OCI-LY7 (cell line): ENCODE results near the gene COL20A1.

Experiments
- CTCF ChIP-seq: fragments of 200-600 bp; sonication (generic); conservative IDR thresholded peaks from 2 replicates; pipeline ENCODE4 v1.5.1; 2014; ENCODE audit warnings: mild to moderate bottlenecking, antibody characterized with exemption, low read length, moderate library complexity, mixed read lengths
- EZH2phosphoT487 ChIP-seq: fragments of 200-600 bp; sonication (generic); IDR thresholded peaks from 2 replicates; pipeline ENCODE4 v1.6.1; 2018; ENCODE audit warnings: low read depth, borderline replicate concordance, mild to moderate bottlenecking, mixed run types, antibody characterized with exemption, low read length, moderate library complexity, mixed read lengths

DNA sequence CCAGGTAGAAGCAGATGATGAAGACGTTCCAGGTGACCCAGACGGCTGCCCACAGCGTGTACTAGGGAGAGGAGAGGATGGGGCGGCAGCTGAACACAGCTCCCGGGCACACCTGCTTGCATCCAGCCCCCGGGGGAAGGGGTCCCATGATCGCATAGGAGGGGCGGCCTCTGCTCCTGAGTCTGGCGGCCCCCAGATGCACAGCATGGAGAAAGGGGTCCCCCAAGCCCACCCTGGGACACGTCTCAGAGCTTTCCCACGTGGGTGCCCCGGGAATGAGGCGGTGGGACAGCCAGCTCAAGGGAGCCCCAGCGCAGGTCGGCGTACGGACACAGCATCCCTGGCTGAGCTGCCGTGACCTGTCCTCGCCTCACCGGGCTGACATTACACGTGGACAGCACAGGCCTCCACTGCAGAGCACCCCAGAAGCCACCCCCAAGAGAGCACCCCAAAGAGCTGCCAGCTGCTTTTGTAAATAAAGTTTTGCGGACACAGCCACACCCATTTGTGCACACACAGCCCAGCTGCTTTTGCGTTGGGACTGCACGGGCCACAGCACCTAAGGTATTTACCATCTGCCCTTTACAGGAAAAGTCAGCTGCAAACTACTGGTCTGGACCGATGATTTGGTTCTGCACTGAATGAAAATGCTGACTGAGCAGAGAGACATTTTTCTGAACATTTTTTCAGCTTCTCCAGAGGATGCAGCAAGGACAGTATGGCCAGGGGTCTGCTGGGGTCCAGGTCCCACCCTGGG lies 44.0 kb upstream of the COL20A1 start:
- no peak for TF ChIP-seq CTCF
- TF ChIP-seq EZH2phosphoT487 = no peak
